K562 (cell line): ENCODE measurements around the gene LATS1. TPM values are rescaled to one million over a fixed set of nuclear protein-coding genes. Genes with fewer than 3 reads are reported as not detected.

Experiments used
- AFF1 ChIP-seq, 2 experiments: fragments of 450-650 bp; IDR thresholded peaks; 2 replicates each; pipeline ENCODE4 v1.6.1; 2018; ENCODE audit warnings: mild to moderate bottlenecking in 2 of 2, low read depth in 1 of 2; ENCODE audit not compliant: partially characterized antibody in 2 of 2
- BDP1 ChIP-seq: IDR thresholded peaks from 3 replicates; pipeline ENCODE4 v1.6.1; 2011; ENCODE audit not compliant: insufficient read length, insufficient read depth
- CC2D1A ChIP-seq: fragments of 450-650 bp; IDR thresholded peaks from 2 replicates; pipeline ENCODE4 v1.6.1; 2017; ENCODE audit warnings: mild to moderate bottlenecking
- ERF ChIP-seq: fragments of 450-650 bp; formaldehyde crosslinking; IDR thresholded peaks from 2 replicates; pipeline ENCODE4 v1.4.0; 2020; ENCODE audit warnings: mild to moderate bottlenecking, mixed read lengths
- FOXJ3 ChIP-seq: sonication (generic); formaldehyde crosslinking; IDR thresholded peaks from 2 replicates; pipeline ENCODE4 v1.4.0; 2020; ENCODE audit warnings: mild to moderate bottlenecking, missing genetic modification reagents
- HMGXB4 ChIP-seq: sonication (generic); formaldehyde crosslinking; IDR thresholded peaks from 2 replicates; pipeline ENCODE4 v1.8.1; 2023; ENCODE audit warnings: mild to moderate bottlenecking, missing genetic modification reagents
- KDM1A ChIP-seq, 2 experiments: fragments of 450-650 bp; IDR thresholded peaks; 2 replicates each; pipeline ENCODE4 v1.6.1; 2016; ENCODE audit warnings: mild to moderate bottlenecking in 2 of 2
- MLX ChIP-seq, 2 experiments: fragments of 450-650 bp in 1 of 2; sonication (generic) in 1 of 2; formaldehyde crosslinking; conservative IDR thresholded peaks; 2 replicates each; pipeline versions ENCODE4 v1.4.0 to v1.8.1; 2020 to 2022; ENCODE audit warnings: mild to moderate bottlenecking in 1 of 2, missing genetic modification reagents in 1 of 2
- NCOR1 ChIP-seq: fragments of 450-650 bp; IDR thresholded peaks from 2 replicates; pipeline ENCODE4 v1.6.1; 2016; ENCODE audit warnings: mild to moderate bottlenecking, moderate library complexity
- NFRKB ChIP-seq: fragments of 450-650 bp; IDR thresholded peaks from 2 replicates; pipeline ENCODE4 v1.6.1; 2016; ENCODE audit warnings: low read depth
- PCBP2 ChIP-seq: fragments of 200-400 bp; formaldehyde crosslinking; IDR thresholded peaks from 2 replicates; pipeline ENCODE4 v1.6.1; 2018; ENCODE audit warnings: low read length, low read depth, mild to moderate bottlenecking, moderate library complexity; ENCODE audit not compliant: poor library complexity, severe bottlenecking
- PTRF ChIP-seq: fragments of 450-650 bp; IDR thresholded peaks from 2 replicates; pipeline ENCODE4 v1.6.1; 2016; ENCODE audit warnings: mild to moderate bottlenecking, missing genetic modification characterization, missing compliant biosample characterization
- PYGO2 ChIP-seq: fragments of 450-650 bp; IDR thresholded peaks from 2 replicates; pipeline ENCODE4 v1.6.1; 2016; ENCODE audit warnings: mild to moderate bottlenecking, missing genetic modification characterization, moderate library complexity, missing compliant biosample characterization
- SMAD1 ChIP-seq: fragments of 150-350 bp; IDR thresholded peaks from 2 replicates; pipeline ENCODE4 v1.6.1; 2014; ENCODE audit warnings: low read length, low read depth; ENCODE audit not compliant: partially characterized antibody
- SRSF7 ChIP-seq: fragments of 200-400 bp; formaldehyde crosslinking; optimal IDR thresholded peaks from 2 replicates; pipeline ENCODE3; 2017; ENCODE audit warnings: mild to moderate bottlenecking, low read depth, low read length
- STAT5B ChIP-seq: fragments of 250-450 bp; sonication (Bioruptor Pico); IDR thresholded peaks from 2 replicates; pipeline ENCODE4 v1.8.0; 2021; ENCODE audit warnings: mild to moderate bottlenecking, inconsistent platforms
- TCF7 ChIP-seq: sonication (generic); IDR thresholded peaks from 2 replicates; pipeline ENCODE4 v1.6.1; 2016; ENCODE audit warnings: antibody characterized with exemption, borderline replicate concordance
- ZKSCAN8 ChIP-seq: fragments of 200-800 bp; sonication (Bioruptor generic); IDR thresholded peaks from 2 replicates; pipeline ENCODE4 v1.6.1; 2016; ENCODE audit warnings: missing genetic modification characterization, missing compliant biosample characterization
- ZNF445 ChIP-seq: fragments of 250-450 bp; sonication (Bioruptor Pico); IDR thresholded peaks from 2 replicates; pipeline ENCODE4 v1.4.0; 2020; ENCODE audit warnings: low read depth, mild to moderate bottlenecking, moderate library complexity
- ZNF512 ChIP-seq: IDR thresholded peaks from 2 replicates; pipeline ENCODE4 v1.6.1; 2016; ENCODE audit warnings: missing genetic modification characterization, missing compliant biosample characterization
- polyA plus RNA-seq, 8 experiments: library from polyadenylated mRNA; depleted of rRNA in 4 of 8; stranded (reverse) in 5 of 8; unstranded in 3 of 8; fragments of >200 nt; fragmentation: Nextera tagmentation in 2 of 8; fragmentation: Illumina TruSeq in 1 of 8; extraction: Ambion mirVana in 2 of 8; extraction: Trizol in 1 of 8; gene quantifications; 2 replicates each; pipeline versions ENCODE4 v1.2.1 to v1.2.3, GENCODE V29; 2011 to 2014; ENCODE audit warnings: inconsistent platforms in 1 of 8, missing spikeins in 1 of 8
- total RNA-seq, 7 experiments: library from RNA; depleted of rRNA in 6 of 7; stranded (reverse); fragments of >200 nt in 6 of 7; fragmentation: Illumina TruSeq in 2 of 7; extraction: Trizol in 2 of 7; gene quantifications; 2 replicates each; pipeline versions ENCODE4 v1.2.1 to v1.2.3, GENCODE V29; 2011 to 2021; ENCODE audit warnings: low replicate concordance in 1 of 7

LATS1 gene
- total and polyA plus RNA-seq, 9 of the 15 experiments (the other 6 are each of a cell fraction or from before 2014, with no cell fraction given): 5.0 to 36.3 (median 18.4) TPM

GRCh38 chr6:149717588-149718458 is at the start of gene LATS1 (continued):
- TF ChIP-seq TCF7: no peak
- TF ChIP-seq NCOR1: no peak
- no peak for TF ChIP-seq PYGO2 (tag)
- TF ChIP-seq ZNF512 (tag): no peak
- TF ChIP-seq ERF (CRISPR knock-in tag): peak; percentile 40; the same call in 1 of the 2 replicates
- peak; percentile 62; the same call in 1 of the 2 replicates for TF ChIP-seq ZNF445 (CRISPR knock-in tag)
- no peak for TF ChIP-seq CC2D1A
- TF ChIP-seq HMGXB4: peak; percentile 94
- TF ChIP-seq KDM1A (IDR thresholded peaks at IDR 0.05): no peak
- no peak for TF ChIP-seq FOXJ3
- TF ChIP-seq ZKSCAN8 (CRISPR knock-in tag): no peak
- no peak for TF ChIP-seq PCBP2
- TF ChIP-seq NFRKB: peak; percentile 93
- TF ChIP-seq SMAD1: peak; percentile 83
- TF ChIP-seq MLX (CRISPR knock-in tag; conservative IDR thresholded peaks at IDR 0.05): 0 out of 4 replicates have a peak, but pooled peaks of 1 of the 2 experiments have one; percentile 41
- TF ChIP-seq PTRF (tag): no peak
- no peak for TF ChIP-seq AFF1 (IDR thresholded peaks at IDR 0.05; ENCODE audit: low read depth in 1 of 2, partially characterized antibody in 2 of 2)
- no peak for TF ChIP-seq BDP1
- no peak for TF ChIP-seq STAT5B
- peak; percentile 45 for TF ChIP-seq SRSF7
